Measurements from ENCODE around the gene CTNNA3. TPM values are rescaled to one million over a fixed set of nuclear protein-coding genes. Genes with fewer than 3 reads are reported as not detected.

CTNNA3 gene
- total RNA-seq, 4 donors from 2014 or later = 14.3 to 49.5 (median 24.2) TPM

DNA sequence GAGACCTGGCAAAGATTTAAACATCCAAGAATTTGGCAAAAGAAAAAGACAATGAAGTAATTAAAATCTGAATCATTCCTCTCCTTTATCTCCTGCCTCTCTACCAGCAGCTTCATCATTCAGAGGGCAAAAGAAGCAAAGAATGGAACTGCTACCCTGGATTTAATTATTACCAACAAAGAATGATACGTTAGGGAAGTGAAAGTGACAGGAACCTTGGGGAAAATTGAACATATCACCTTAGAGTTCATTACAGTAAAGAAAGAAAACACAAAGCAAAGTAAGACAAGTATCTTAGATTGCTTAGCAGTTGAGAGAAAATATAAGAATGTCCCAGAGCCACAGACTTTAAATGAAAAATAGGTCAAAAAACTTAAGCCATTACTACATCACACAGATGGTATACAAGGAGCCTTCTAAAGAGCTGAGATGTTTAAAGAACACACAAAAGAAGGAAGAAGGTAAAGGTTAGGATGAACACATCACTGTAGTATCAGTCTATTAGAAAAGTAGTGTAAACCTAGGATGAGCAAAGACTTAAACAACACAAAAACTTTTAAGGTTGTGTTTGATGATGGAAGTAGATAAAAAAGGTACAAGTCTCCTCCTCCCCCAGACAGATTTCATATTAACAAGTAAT is 17.5 kb downstream of the CTNNA3 start:
- DNase-seq (no peak), ATAC-seq (no peak)
- Histone ChIP-seq H3K9me3 (no peaks in the 10 kb centered on the region), H3K36me3 (no peaks in the 10 kb centered on the region), H3K4me3 (no peak overlapping the region), H3K27ac (no peak overlapping the region), H3K27me3 (no peaks in the 10 kb centered on the region), H3K4me1 (no peaks in the 10 kb centered on the region)
- in situ Hi-C loops (cut with MboI; ENCODE audit: low sequenced_read_pairs in 4 of 4) = no loop called here
- TF ChIP-seq, protein P1, sequence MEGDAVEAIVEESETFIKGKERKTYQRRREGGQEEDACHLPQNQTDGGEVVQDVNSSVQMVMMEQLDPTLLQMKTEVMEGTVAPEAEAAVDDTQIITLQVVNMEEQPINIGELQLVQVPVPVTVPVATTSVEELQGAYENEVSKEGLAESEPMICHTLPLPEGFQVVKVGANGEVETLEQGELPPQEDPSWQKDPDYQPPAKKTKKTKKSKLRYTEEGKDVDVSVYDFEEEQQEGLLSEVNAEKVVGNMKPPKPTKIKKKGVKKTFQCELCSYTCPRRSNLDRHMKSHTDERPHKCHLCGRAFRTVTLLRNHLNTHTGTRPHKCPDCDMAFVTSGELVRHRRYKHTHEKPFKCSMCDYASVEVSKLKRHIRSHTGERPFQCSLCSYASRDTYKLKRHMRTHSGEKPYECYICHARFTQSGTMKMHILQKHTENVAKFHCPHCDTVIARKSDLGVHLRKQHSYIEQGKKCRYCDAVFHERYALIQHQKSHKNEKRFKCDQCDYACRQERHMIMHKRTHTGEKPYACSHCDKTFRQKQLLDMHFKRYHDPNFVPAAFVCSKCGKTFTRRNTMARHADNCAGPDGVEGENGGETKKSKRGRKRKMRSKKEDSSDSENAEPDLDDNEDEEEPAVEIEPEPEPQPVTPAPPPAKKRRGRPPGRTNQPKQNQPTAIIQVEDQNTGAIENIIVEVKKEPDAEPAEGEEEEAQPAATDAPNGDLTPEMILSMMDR (IDR thresholded peaks at IDR 0.05 in 4 of 5, conservative IDR thresholded peaks at IDR 0.05 in 1 of 5) = no peak
- no peak for TF ChIP-seq POLR2A (IDR thresholded peaks at IDR 0.05)
- intact Hi-C loops (cut with DNase I; ENCODE audit: low total_unique reads) = no loop called here

DNA sequence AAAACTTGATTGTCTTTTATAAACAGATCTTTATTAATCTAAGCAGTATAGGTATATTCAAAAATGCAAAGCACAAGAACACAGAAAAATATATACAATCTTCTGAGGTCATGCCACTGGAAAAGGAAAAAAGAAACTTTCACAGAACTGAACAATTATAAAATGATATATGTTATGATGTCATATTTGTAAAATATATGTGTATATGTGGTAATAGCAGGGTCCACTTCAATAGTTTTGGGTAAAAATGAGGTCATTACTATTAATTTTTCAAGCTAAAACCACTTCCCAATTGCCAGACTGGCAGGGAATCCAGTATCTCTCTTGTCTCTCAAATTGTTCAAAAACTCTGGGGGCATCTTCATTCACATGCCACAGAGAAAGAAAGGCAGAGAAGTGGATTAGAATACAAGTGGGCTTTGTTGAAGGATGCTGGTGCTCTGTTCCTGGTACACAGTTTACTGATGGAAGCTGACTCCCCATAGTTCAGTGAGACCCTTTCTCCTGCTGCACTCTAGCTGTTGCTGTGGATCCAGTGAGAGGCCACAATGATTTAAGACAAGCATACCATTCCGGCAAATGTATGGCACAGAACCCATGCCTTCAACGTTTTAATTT is 19.7 kb downstream of the CTNNA3 start:
- intact Hi-C loops (cut with DNase I; ENCODE audit: low total_unique reads) = no loop called here
- Histone ChIP-seq H3K9me3 (no peaks in the 10 kb centered on the region), H3K4me1 (no peaks in the 10 kb centered on the region), H3K27ac (no peak overlapping the region), H3K27me3 (no peaks in the 10 kb centered on the region), H3K4me3 (no peak overlapping the region), H3K36me3 (no peaks in the 10 kb centered on the region)
- no peak for ATAC-seq
- no peak for DNase-seq
- TF ChIP-seq, protein P1 (IDR thresholded peaks at IDR 0.05 in 4 of 5, conservative IDR thresholded peaks at IDR 0.05 in 1 of 5) = no peak
- no peak for TF ChIP-seq POLR2A (IDR thresholded peaks at IDR 0.05)
- in situ Hi-C loops (cut with MboI; ENCODE audit: low sequenced_read_pairs in 4 of 4) = no loop called here

GRCh38 chr10:67670401-67670800 is 25.6 kb downstream of the CTNNA3 start:
- no peaks in the 10 kb centered on the region for H3K36me3 ChIP-seq
- intact Hi-C loops (cut with DNase I; ENCODE audit: low total_unique reads) = no loop called here
- H3K9me3 ChIP-seq = no peaks in the 10 kb centered on the region
- no peak overlapping the region for H3K27ac ChIP-seq
- H3K4me3 ChIP-seq = no peak overlapping the region
- peaks cover 22 to 29% of the 10 kb centered on the region in 2 donors for H3K4me1 ChIP-seq
- DNase-seq = no peak
- no peak for ATAC-seq
- in situ Hi-C loops (cut with MboI; ENCODE audit: low sequenced_read_pairs in 4 of 4) = no loop called here
- TF ChIP-seq, protein P1 (IDR thresholded peaks at IDR 0.05 in 4 of 5, conservative IDR thresholded peaks at IDR 0.05 in 1 of 5) = no peak
- no peak for TF ChIP-seq POLR2A (IDR thresholded peaks at IDR 0.05)
- no peaks in the 10 kb centered on the region for H3K27me3 ChIP-seq

- no peak for ATAC-seq
- TF ChIP-seq, protein P1 (IDR thresholded peaks at IDR 0.05 in 4 of 5, conservative IDR thresholded peaks at IDR 0.05 in 1 of 5) = no peak
- TF ChIP-seq POLR2A (IDR thresholded peaks at IDR 0.05) = no peak
- Histone ChIP-seq H3K4me1 (peaks cover 22 to 31% of the 10 kb centered on the region in 2 donors), H3K9me3 (no peaks in the 10 kb centered on the region), H3K4me3 (no peak overlapping the region), H3K36me3 (no peaks in the 10 kb centered on the region), H3K27ac (no peak overlapping the region), H3K27me3 (no peaks in the 10 kb centered on the region)
- intact Hi-C loops (cut with DNase I; ENCODE audit: low total_unique reads) (loop anchor here (10.0 kb wide), 3 partner anchors 215 to 665 kb away; partner anchors contain the start of genes HERC4, HNRNPH3, PBLD and SIRT1), in situ Hi-C loops (cut with MboI; ENCODE audit: low sequenced_read_pairs in 4 of 4) (no loop called here)
- no peak for DNase-seq
These were observed 26.0 kb downstream of the CTNNA3 start for GRCh38 chr10:67669978-67670377.
